K562 (cell line): ENCODE measurements around the gene CDK9. TPM values are rescaled to one million over a fixed set of nuclear protein-coding genes. Genes with fewer than 3 reads are reported as not detected.

Experiments
- ATAC-seq: fragments of 200-7000 bp; cut with Tn5 transposase; 3 replicates; pipeline ENCODE4 v1.9.1; 2020; ENCODE audit warnings: moderate library complexity
- BruUV-seq: library from RNA; stranded (reverse); fragments of 400-500 nt; replicated peaks from 2 replicates; lab custom pipeline; 2021; lab: Mats Ljungman, UMichigan
- CTCF ChIA-PET: fragments of 300-600 bp; formaldehyde crosslinking; extraction: SDS; loops from one replicate; lab custom pipeline; 2021; ENCODE audit warnings: low intra/inter-chr PET ratio; lab: Yijun Ruan, JAX
- POLR2A ChIA-PET: fragments of 300-600, 350-650 bp; sonication (Branson Sonifier 250); formaldehyde crosslinking; extraction: SDS; loops from one replicate; lab custom pipeline; 2021; ENCODE audit warnings: antibody characterized with exemption, inconsistent platforms; lab: Yijun Ruan, JAX
- DNase-seq, 4 experiments: peaks; one replicate each; pipeline versions ENCODE4 v3.0.0 to v3.0.0-alpha.2; 2011 to 2018; ENCODE audit warnings: low spot score in 3 of 4, mixed read lengths in 3 of 4; ENCODE audit errors: extremely low read depth in 1 of 4
- FAIRE-seq: peaks from 2 replicates; lab custom pipeline; 2011; peaks lifted over from hg19 to GRCh38; lab: Jason Lieb, UNC
- H2AFZ ChIP-seq: 2 replicates; pipeline ENCODE4 v1.6.0; 2011; ENCODE audit warnings: low read depth, low read length, control low read depth, inconsistent platforms
- H3K27ac ChIP-seq: fragments of 200-600 bp; 3 replicates; pipeline ENCODE4 v1.8.0; 2011; ENCODE audit warnings: low read depth, mild to moderate bottlenecking, control low read depth, inconsistent platforms, low read length, moderate library complexity, mixed read lengths; ENCODE audit errors: extremely low read depth
- H3K27me3 ChIP-seq, 2 experiments: fragments of 300-600 bp in 1 of 2; 2 replicates in 1 of 2; 3 replicates in 1 of 2; pipeline versions ENCODE4 v1.6.0 to v1.8.0; 2011; ENCODE audit warnings: inconsistent platforms in 2 of 2, low read length in 2 of 2, mild to moderate bottlenecking in 1 of 2, mixed read lengths in 1 of 2, moderate library complexity in 1 of 2; ENCODE audit not compliant: control insufficient read depth in 2 of 2, insufficient read depth in 2 of 2
- H3K36me3 ChIP-seq: fragments of 300-600 bp; 3 replicates; pipeline ENCODE4 v1.8.0; 2011; ENCODE audit warnings: mild to moderate bottlenecking, low read length, inconsistent platforms; ENCODE audit not compliant: control insufficient read depth, insufficient read depth
- H3K4me1 ChIP-seq, 2 experiments: fragments of 200-600 bp in 1 of 2; replicated peaks in 1 of 2; 2 replicates in 1 of 2; 3 replicates in 1 of 2; pipeline versions ENCODE4 v1.5.1 to v1.8.0; 2011; ENCODE audit warnings: inconsistent platforms in 2 of 2, low read length in 2 of 2, mild to moderate bottlenecking in 1 of 2, mixed read lengths in 1 of 2, moderate library complexity in 1 of 2; ENCODE audit not compliant: control insufficient read depth in 2 of 2, insufficient read depth in 2 of 2
- H3K4me2 ChIP-seq: 2 replicates; pipeline ENCODE4 v1.6.1; 2011; ENCODE audit warnings: low read length, control low read depth, inconsistent platforms, mixed read lengths; ENCODE audit not compliant: insufficient read depth
- H3K4me3 ChIP-seq: fragments of 200-600 bp; sonication (generic), shearing (Covaris generic); 2 replicates; pipeline ENCODE4 v1.5.1; 2016; ENCODE audit warnings: control low read depth, inconsistent platforms
- H3K79me2 ChIP-seq: fragments of 200-600 bp; 3 replicates; pipeline ENCODE4 v1.8.0; 2011; ENCODE audit warnings: low read length, inconsistent platforms; ENCODE audit not compliant: control insufficient read depth, insufficient read depth
- H3K9ac ChIP-seq, 2 experiments: 2 replicates each; pipeline versions ENCODE4 v1.6.0 to v1.6.1; 2011; ENCODE audit warnings: low read depth in 2 of 2, low read length in 2 of 2, control low read depth in 1 of 2, inconsistent platforms in 1 of 2, mild to moderate bottlenecking in 1 of 2, mixed read lengths in 1 of 2; ENCODE audit not compliant: insufficient read depth in 1 of 2
- H3K9me1 ChIP-seq: one replicate; pipeline ENCODE4 v1.6.0; 2011; ENCODE audit warnings: inconsistent platforms, mild to moderate bottlenecking, low read length, moderate library complexity; ENCODE audit not compliant: control insufficient read depth, insufficient read depth
- H3K9me3 ChIP-seq: replicated peaks from 2 replicates; pipeline ENCODE4 v1.5.1; 2011; ENCODE audit warnings: low read depth, low read length, inconsistent platforms; ENCODE audit not compliant: control insufficient read depth, insufficient read depth
- H4K20me1 ChIP-seq: replicated peaks from 2 replicates; pipeline ENCODE4 v1.6.1; 2011; ENCODE audit warnings: low read length, inconsistent platforms, mixed read lengths; ENCODE audit not compliant: control insufficient read depth, insufficient read depth
- BRD9 ChIP-seq: fragments of 450-650 bp; IDR thresholded peaks from 2 replicates; pipeline ENCODE4 v1.6.1; 2018; ENCODE audit warnings: low read depth; ENCODE audit not compliant: partially characterized antibody
- PHF8 ChIP-seq: fragments of 200-600 bp; sonication (generic); IDR thresholded peaks from 2 replicates; pipeline ENCODE4 v1.6.1; 2012; ENCODE audit warnings: mixed run types, mild to moderate bottlenecking, inconsistent platforms, low read length, moderate library complexity, borderline replicate concordance
- WGBS: fragments of 100-300 bp; shearing (Covaris generic); methylation state at CpG from one replicate; pipeline ENCODE4 v1.1.6; 2016; ENCODE audit warnings: low coverage, mixed read lengths; ENCODE audit not compliant: insufficient coverage; ENCODE audit errors: missing lambda C conversion rate; 5-methylcytosine and 5-hydroxymethylcytosine counted together
- in situ Hi-C: fragments of 300-500 bp; cut with MboI; formaldehyde crosslinking; loops from 4 replicates; pipeline ENCODE4 v1.15.0; 2018; ENCODE audit warnings: inconsistent platforms, mixed read lengths
- intact Hi-C: fragments of 100-400 bp; cut with micrococcal nuclease; formaldehyde crosslinking; loops from 2 replicates; pipeline ENCODE4 v1.14.2; 2022
- polyA plus RNA-seq, 8 experiments: library from polyadenylated mRNA; depleted of rRNA in 4 of 8; stranded (reverse) in 5 of 8; unstranded in 3 of 8; fragments of >200 nt; fragmentation: Nextera tagmentation in 2 of 8; fragmentation: Illumina TruSeq in 1 of 8; extraction: Ambion mirVana in 2 of 8; extraction: Trizol in 1 of 8; gene quantifications; 2 replicates each; pipeline versions ENCODE4 v1.2.1 to v1.2.3, GENCODE V29; 2011 to 2014; ENCODE audit warnings: inconsistent platforms in 1 of 8, missing spikeins in 1 of 8
- total RNA-seq, 7 experiments: library from RNA; depleted of rRNA in 6 of 7; stranded (reverse); fragments of >200 nt in 6 of 7; fragmentation: Illumina TruSeq in 2 of 7; extraction: Trizol in 2 of 7; gene quantifications; 2 replicates each; pipeline versions ENCODE4 v1.2.1 to v1.2.3, GENCODE V29; 2011 to 2021; ENCODE audit warnings: low replicate concordance in 1 of 7
- TF ChIP-seq, protein P1 (sequence below): fragments of 200-800 bp; sonication (Bioruptor generic); IDR thresholded peaks from 2 replicates; pipeline ENCODE4 v1.6.1; 2017; ENCODE audit warnings: missing genetic modification characterization, missing compliant biosample characterization

Gene CDK9
- total and polyA plus RNA-seq, 9 of the 15 experiments (the other 6 are each of a cell fraction or from before 2014, with no cell fraction given) = 4.2 to 78.6 (median 33.0) TPM

DNA sequence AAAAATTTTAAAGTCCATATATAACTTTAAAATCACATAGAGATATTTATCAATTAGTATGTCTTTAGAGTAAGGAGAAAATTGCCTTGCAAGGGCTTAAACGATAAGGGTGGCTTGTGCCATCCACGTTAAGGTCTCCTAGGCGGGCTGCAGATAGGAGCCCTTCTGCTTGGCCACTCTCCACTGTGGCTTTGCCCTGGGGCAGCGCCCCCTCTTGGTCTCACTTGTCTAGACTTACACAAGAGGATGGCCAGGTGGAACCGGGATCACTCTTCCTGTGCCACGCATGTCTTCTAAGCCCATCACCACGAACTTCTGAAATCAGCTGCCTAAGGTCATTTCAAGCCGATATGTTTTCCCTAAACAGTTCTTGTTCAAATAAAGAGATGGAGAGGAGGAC lies 19.8 kb downstream of the CDK9 start (continued):
- TF ChIP-seq, protein P1, sequence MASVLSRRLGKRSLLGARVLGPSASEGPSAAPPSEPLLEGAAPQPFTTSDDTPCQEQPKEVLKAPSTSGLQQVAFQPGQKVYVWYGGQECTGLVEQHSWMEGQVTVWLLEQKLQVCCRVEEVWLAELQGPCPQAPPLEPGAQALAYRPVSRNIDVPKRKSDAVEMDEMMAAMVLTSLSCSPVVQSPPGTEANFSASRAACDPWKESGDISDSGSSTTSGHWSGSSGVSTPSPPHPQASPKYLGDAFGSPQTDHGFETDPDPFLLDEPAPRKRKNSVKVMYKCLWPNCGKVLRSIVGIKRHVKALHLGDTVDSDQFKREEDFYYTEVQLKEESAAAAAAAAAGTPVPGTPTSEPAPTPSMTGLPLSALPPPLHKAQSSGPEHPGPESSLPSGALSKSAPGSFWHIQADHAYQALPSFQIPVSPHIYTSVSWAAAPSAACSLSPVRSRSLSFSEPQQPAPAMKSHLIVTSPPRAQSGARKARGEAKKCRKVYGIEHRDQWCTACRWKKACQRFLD = no peak

DNA sequence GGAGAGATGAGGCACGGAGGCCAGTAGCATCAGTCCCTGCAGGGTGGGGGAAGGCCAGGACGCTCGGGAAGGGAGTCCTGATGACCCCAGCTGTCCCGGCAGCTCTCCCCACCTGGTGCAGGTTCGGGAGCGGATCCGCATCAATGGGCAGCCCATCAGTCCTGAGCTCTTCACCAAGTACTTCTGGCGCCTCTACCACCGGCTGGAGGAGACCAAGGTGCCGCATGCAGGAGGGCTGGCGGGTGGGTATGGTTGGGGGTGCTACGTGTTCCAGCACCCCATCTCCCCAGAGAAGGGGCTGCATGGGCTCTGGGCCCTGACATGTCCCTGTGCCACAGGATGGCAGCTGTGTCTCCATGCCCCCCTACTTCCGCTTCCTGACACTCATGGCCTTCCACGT lies 21.0 kb downstream of the CDK9 start:
- H2AFZ ChIP-seq = no peak overlapping the region
- H3K79me2 ChIP-seq = peaks cover 24% of the 10 kb centered on the region
- no peak overlapping the region for H3K27ac ChIP-seq
- POLR2A ChIA-PET = no interaction called here
- FAIRE-seq (no peak), ATAC-seq (no peak), DNase-seq (no peak)
- in situ Hi-C loops = loop anchor here (5.0 kb wide), 1 partner anchor 65 kb away; no protein-coding TSS in a partner anchor
- H3K27me3 ChIP-seq = no peaks in the 10 kb centered on the region
- H3K9ac ChIP-seq = no peak overlapping the region
- peaks cover 69% of the 10 kb centered on the region for H3K36me3 ChIP-seq
- peaks cover 27 to 52% of the 10 kb centered on the region in 2 experiments for H3K4me1 ChIP-seq
- CTCF ChIA-PET = no interaction called here
- H3K4me2 ChIP-seq = no peak overlapping the region
- TF ChIP-seq PHF8 (no peak), BRD9 (no peak)
- no peak overlapping the region for H3K4me3 ChIP-seq
- 98% methylated on average over 14 of the region's 14 CpGs for WGBS
- intact Hi-C loops = no loop called here
- H4K20me1 ChIP-seq = peaks cover 7% of the 10 kb centered on the region
- no TSS peak for BruUV-seq
- no peaks in the 10 kb centered on the region for H3K9me3 ChIP-seq
- peaks cover 2% of the 10 kb centered on the region for H3K9me1 ChIP-seq
